HG02852 (cell line): ENCODE results near the gene CLDN34.

Experiments
- ATAC-seq: cut with Tn5 transposase; IDR thresholded peaks from one replicate; pipeline ENCODE4 v1.9.1; 2021; ENCODE audit warnings: mild to moderate bottlenecking, moderate library complexity; ENCODE audit not compliant: unreplicated experiment

Gene CLDN34

GRCh38 chrX:9980401-9980800, 13.2 kb downstream of the CLDN34 start:
- no peak for ATAC-seq

- no peak for ATAC-seq
Measured at GRCh38 chrX:9980927-9981326, 13.8 kb downstream of the CLDN34 start.

GRCh38 chrX:9983441-9983840, 16.3 kb downstream of the CLDN34 start:
- no peak for ATAC-seq

- no peak for ATAC-seq
Measured at GRCh38 chrX:9983846-9984245, 16.7 kb downstream of the CLDN34 start.

- ATAC-seq: no peak
Measured at GRCh38 chrX:9988762-9989161, 21.6 kb downstream of the CLDN34 start.

GRCh38 chrX:9992061-9992460, 24.9 kb downstream of the CLDN34 start:
- no peak for ATAC-seq

GRCh38 chrX:9992724-9993123, 25.6 kb downstream of the CLDN34 start:
- ATAC-seq: no peak

- peak; percentile 76 for ATAC-seq
Measured at GRCh38 chrX:9995855-9996339, 28.7 kb downstream of the CLDN34 start.

GRCh38 chrX:9997041-9997440, 29.9 kb downstream of the CLDN34 start:
- no peak for ATAC-seq

- no peak for ATAC-seq
Measured at GRCh38 chrX:9997524-9997923, 30.4 kb downstream of the CLDN34 start.

GRCh38 chrX:10001496-10001895, 34.3 kb downstream of the CLDN34 start:
- no peak for ATAC-seq

GRCh38 chrX:10004832-10005475, 37.8 kb downstream of the CLDN34 start:
- ATAC-seq: no peak

GRCh38 chrX:10006086-10006485, 38.9 kb downstream of the CLDN34 start:
- no peak for ATAC-seq

- ATAC-seq: no peak
Measured at GRCh38 chrX:10006770-10007169, 39.6 kb downstream of the CLDN34 start.

- ATAC-seq: no peak
Measured at GRCh38 chrX:10007621-10008020, 40.5 kb downstream of the CLDN34 start.

GRCh38 chrX:10008483-10009056, 41.4 kb downstream of the CLDN34 start:
- ATAC-seq: no peak

- ATAC-seq: no peak
Measured at GRCh38 chrX:10009741-10010140, 42.6 kb downstream of the CLDN34 start.

- no peak for ATAC-seq
Measured at GRCh38 chrX:10010686-10011085, 43.5 kb downstream of the CLDN34 start.

- ATAC-seq: no peak
Measured at GRCh38 chrX:10011261-10011931, 44.2 kb downstream of the CLDN34 start.

GRCh38 chrX:10011991-10012390, 44.8 kb downstream of the CLDN34 start:
- ATAC-seq: no peak

- peak; percentile 74 for ATAC-seq
Measured at GRCh38 chrX:10014462-10015354, 47.5 kb downstream of the CLDN34 start.
